MM.1S (cell line): Measurements from ENCODE around the gene CDC14A.

Source experiments
- DNase-seq: peaks from one replicate; pipeline ENCODE4 v3.0.0-alpha.2; 2015
- H2AFZ ChIP-seq: fragments of 300-600 bp; sonication (generic); 2 replicates; pipeline ENCODE4 v1.6.0; 2016; ENCODE audit warnings: antibody characterized with exemption, low read length
- H3F3A ChIP-seq: fragments of 300-600 bp; sonication (generic); 2 replicates; pipeline ENCODE4 v1.6.1; 2016; ENCODE audit warnings: mild to moderate bottlenecking, antibody characterized with exemption, low read length, moderate library complexity, mixed read lengths; ENCODE audit not compliant: insufficient read depth
- H3K27ac ChIP-seq: fragments of 300-600 bp; sonication (generic); 2 replicates; pipeline ENCODE4 v1.5.1; 2016; ENCODE audit warnings: mild to moderate bottlenecking, low read length
- H3K27me3 ChIP-seq: fragments of 300-600 bp; sonication (generic); replicated peaks from 2 replicates; pipeline ENCODE4 v1.6.0; 2016; ENCODE audit warnings: low read length; ENCODE audit not compliant: insufficient read depth
- H3K36me3 ChIP-seq: fragments of 300-600 bp; sonication (generic); replicated peaks from 2 replicates; pipeline ENCODE4 v1.6.1; 2016; ENCODE audit warnings: mild to moderate bottlenecking, low read length, mixed read lengths; ENCODE audit not compliant: insufficient read depth
- H3K4me1 ChIP-seq: fragments of 300-600 bp; sonication (generic); 2 replicates; pipeline ENCODE4 v1.6.1; 2016; ENCODE audit warnings: low read length, mixed read lengths
- H3K4me2 ChIP-seq: fragments of 300-600 bp; sonication (generic); 2 replicates; pipeline ENCODE4 v1.6.0; 2016; ENCODE audit warnings: low read depth, low read length
- H3K4me3 ChIP-seq: fragments of 300-600 bp; sonication (generic); 2 replicates; pipeline ENCODE4 v1.5.1; 2016; ENCODE audit warnings: low read length, mixed read lengths
- H3K79me2 ChIP-seq: fragments of 300-600 bp; sonication (generic); 2 replicates; pipeline ENCODE4 v1.6.1; 2016; ENCODE audit warnings: mixed run types, low read length, mixed read lengths
- H3K9ac ChIP-seq: fragments of 300-600 bp; sonication (generic); 2 replicates; pipeline ENCODE4 v1.6.1; 2016; ENCODE audit warnings: low read length, mixed read lengths
- H3K9me2 ChIP-seq: fragments of 300-600 bp; sonication (generic); replicated peaks from 2 replicates; pipeline ENCODE4 v1.6.1; 2016; ENCODE audit warnings: mild to moderate bottlenecking, low read length, mixed read lengths; ENCODE audit not compliant: insufficient read depth
- H3K9me3 ChIP-seq: fragments of 300-600 bp; sonication (generic); replicated peaks from 2 replicates; pipeline ENCODE4 v1.6.1; 2016; ENCODE audit warnings: mild to moderate bottlenecking, low read length, mixed read lengths; ENCODE audit not compliant: insufficient read depth
- H4K20me1 ChIP-seq: fragments of 300-600 bp; sonication (generic); 2 replicates; pipeline ENCODE4 v1.6.1; 2016; ENCODE audit warnings: mild to moderate bottlenecking, low read length, moderate library complexity, mixed read lengths; ENCODE audit not compliant: insufficient read depth
- CTCF ChIP-seq: fragments of 300-600 bp; sonication (generic); IDR thresholded peaks from 2 replicates; pipeline ENCODE4 v1.5.1; 2016; ENCODE audit warnings: antibody characterized with exemption, low read length, mixed read lengths
- EZH2 ChIP-seq: fragments of 300-600 bp; sonication (generic); optimal IDR thresholded peaks from 2 replicates; pipeline ENCODE3; 2017; ENCODE audit warnings: low read depth, mild to moderate bottlenecking, antibody characterized with exemption, low read length, mixed read lengths
- EZH2phosphoT487 ChIP-seq: fragments of 300-600 bp; sonication (generic); IDR thresholded peaks from 2 replicates; pipeline ENCODE4 v1.6.1; 2018; ENCODE audit warnings: antibody characterized with exemption, low read length

CDC14A gene

DNA sequence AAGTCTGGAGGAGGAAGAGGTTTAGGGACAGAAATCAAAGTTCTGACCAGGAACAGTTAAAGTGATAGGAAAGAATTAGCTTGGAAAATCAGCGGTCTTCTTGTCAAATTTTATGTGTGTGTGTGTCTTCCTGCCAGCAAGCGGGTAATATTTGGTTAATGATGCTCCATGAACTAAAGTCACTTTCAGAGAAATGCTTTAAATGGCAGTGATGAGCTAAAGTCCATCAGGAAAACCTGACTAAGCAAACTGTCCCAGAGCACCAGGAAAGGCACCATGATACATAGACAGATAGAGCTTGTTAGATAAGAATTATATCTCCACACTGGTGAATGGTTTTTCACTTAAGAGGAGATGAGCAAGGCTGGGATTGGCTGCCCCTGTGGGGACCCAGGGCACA lies 10.0 kb upstream of the CDC14A start:
- Histone ChIP-seq H3K9me3 (no peaks in the 10 kb centered on the region), H3K4me3 (no peak overlapping the region), H3K4me2 (no peak overlapping the region), H3F3A (no peaks in the 10 kb centered on the region), H2AFZ (no peak overlapping the region), H3K27ac (no peak overlapping the region), H3K79me2 (no peaks in the 10 kb centered on the region), H3K27me3 (no peaks in the 10 kb centered on the region), H3K4me1 (no peaks in the 10 kb centered on the region), H3K9me2 (no peaks in the 10 kb centered on the region), H3K9ac (no peak overlapping the region), H3K36me3 (no peaks in the 10 kb centered on the region), H4K20me1 (no peaks in the 10 kb centered on the region)
- TF ChIP-seq EZH2 (no peak), CTCF (no peak), EZH2phosphoT487 (no peak)
- no peak for DNase-seq

- H3K36me3 ChIP-seq, result no peaks in the 10 kb centered on the region
- no peaks in the 10 kb centered on the region for H3K79me2 ChIP-seq
- no peaks in the 10 kb centered on the region for H4K20me1 ChIP-seq
- no peak for DNase-seq
- no peak for TF ChIP-seq EZH2phosphoT487
- no peak for TF ChIP-seq EZH2
- no peak for TF ChIP-seq CTCF
- no peaks in the 10 kb centered on the region for H3K27me3 ChIP-seq
- H3K27ac ChIP-seq, result no peak overlapping the region
- no peak overlapping the region for H3K4me2 ChIP-seq
- H2AFZ ChIP-seq, result no peak overlapping the region
- no peak overlapping the region for H3K4me3 ChIP-seq
- H3K9me2 ChIP-seq, result no peaks in the 10 kb centered on the region
- H3F3A ChIP-seq, result no peaks in the 10 kb centered on the region
- no peaks in the 10 kb centered on the region for H3K4me1 ChIP-seq
- H3K9ac ChIP-seq, result no peak overlapping the region
- no peaks in the 10 kb centered on the region for H3K9me3 ChIP-seq
Observed at GRCh38 chr1:100343897-100344296, 8.4 kb upstream of the CDC14A start.

GRCh38 chr1:100344774-100345173 lies 7.5 kb upstream of the CDC14A start:
- Histone ChIP-seq H2AFZ (no peak overlapping the region), H3K9ac (no peak overlapping the region), H3K9me2 (no peaks in the 10 kb centered on the region), H4K20me1 (no peaks in the 10 kb centered on the region), H3K4me3 (no peak overlapping the region), H3K4me1 (no peaks in the 10 kb centered on the region), H3K79me2 (no peaks in the 10 kb centered on the region), H3K27me3 (no peaks in the 10 kb centered on the region), H3K36me3 (no peaks in the 10 kb centered on the region), H3K4me2 (no peak overlapping the region), H3F3A (no peaks in the 10 kb centered on the region), H3K9me3 (no peaks in the 10 kb centered on the region), H3K27ac (no peak overlapping the region)
- no peak for DNase-seq
- TF ChIP-seq EZH2phosphoT487, result no peak
- TF ChIP-seq EZH2, result no peak
- TF ChIP-seq CTCF, result no peak
